Left lung (tissue), 10 donors: ENCODE data around the gene ZNF605. TPM values are rescaled to one million over a fixed set of nuclear protein-coding genes. Genes with fewer than 3 reads are reported as not detected.
"Not testable (repeated sequence)": the region's sequence is repeated elsewhere in the genome, so short reads cannot be mapped to it uniquely, and the experiment has no call there.

Experiments used
- ATAC-seq: fragments of 200-7000 bp; cut with Tn5 transposase; one replicate; pipeline ENCODE4 v1.9.1; 2020; ENCODE audit warnings: moderate library complexity
- DNase-seq, 4 donors: peaks; one replicate each; pipeline ENCODE4 v3.0.0-alpha.2; 2013 to 2020
- H3K27ac ChIP-seq, 2 donors: fragments of 200-600 bp; sonication (generic) in 1 of 2; one replicate each; pipeline versions ENCODE4 v1.5.0 to v1.8.0; 2020 to 2021
- H3K27me3 ChIP-seq, 2 donors: fragments of 200-600 bp; sonication (generic) in 1 of 2; one replicate each; pipeline versions ENCODE4 v1.5.0 to v1.8.0; 2020 to 2021
- H3K36me3 ChIP-seq, 2 donors: fragments of 200-600 bp; sonication (generic) in 1 of 2; one replicate each; pipeline versions ENCODE4 v1.5.0 to v1.8.0; 2020 to 2021
- H3K4me1 ChIP-seq, 2 donors: fragments of 200-600 bp; one replicate each; pipeline ENCODE4 v1.8.0; 2021
- H3K4me3 ChIP-seq, 2 donors: fragments of 200-600 bp; sonication (generic) in 1 of 2; one replicate each; pipeline versions ENCODE4 v1.5.0 to v1.8.0; 2020 to 2021; ENCODE audit warnings: mild to moderate bottlenecking in 1 of 2
- H3K9me3 ChIP-seq, 2 donors: fragments of 200-600 bp; sonication (generic) in 1 of 2; one replicate each; pipeline versions ENCODE4 v1.5.0 to v1.8.0; 2020 to 2021
- CTCF ChIP-seq, 2 donors: fragments of 200-600 bp; sonication (generic) in 1 of 2; IDR thresholded peaks; one replicate each; pipeline versions ENCODE4 v1.5.0 to v1.8.0; 2021; ENCODE audit warnings: antibody characterized with exemption in 2 of 2
- intact Hi-C, 2 donors: fragments of 100-400 bp; cut with DNase I; formaldehyde crosslinking; loops; one replicate each; pipeline versions ENCODE4 v1.11.2 to v1.14.2; 2022
- polyA plus RNA-seq, 6 donors: library from polyadenylated mRNA; unstranded; fragments of 120-200 nt; gene quantifications; one replicate each; pipeline ENCODE4 v1.2.1, GENCODE V29; 2013; ENCODE audit not compliant: insufficient read length in 6 of 6
- total RNA-seq, 2 donors: library from RNA; stranded (reverse); fragmentation: NEBNext Ultra II Directional; extraction: Animal tissue kit (Norgen Biotek cat#: 25700); gene quantifications; one replicate each; pipeline ENCODE4 v1.2.1, GENCODE V29; 2021
- donor health status: DM: no; HTN: yes; CAD: no.
- donor health status: DM: no; HTN: no; CAD: no.

ZNF605 gene
- total and polyA plus RNA-seq, 8 donors, result 14.7 to 28.7 (median 24.4) TPM

GRCh38 chr12:132922676-132923075 is 33.4 kb downstream of the ZNF605 start:
- Histone ChIP-seq H3K27ac (no peak overlapping the region), H3K4me3 (no peak overlapping the region), H3K36me3 (peaks cover 0 to 27% of the 10 kb centered on the region in 2 donors), H3K9me3 (peaks cover 34 to 100% of the 10 kb centered on the region in 2 donors), H3K4me1 (no peaks in the 10 kb centered on the region), H3K27me3 (no peaks in the 10 kb centered on the region)
- TF ChIP-seq CTCF (IDR thresholded peaks at IDR 0.05), result no peak
- no peak for DNase-seq
- intact Hi-C loops, result no loop called here
- ATAC-seq, result no peak

- Histone ChIP-seq H3K9me3 (peaks cover 34 to 100% of the 10 kb centered on the region in 2 donors), H3K4me1 (no peaks in the 10 kb centered on the region)
- TF ChIP-seq CTCF (IDR thresholded peaks at IDR 0.05), result no peak
These were observed 34.4 kb downstream of the ZNF605 start for GRCh38 chr12:132921685-132922084.

GRCh38 chr12:132918680-132919079 is 37.4 kb downstream of the ZNF605 start:
- Histone ChIP-seq H3K27me3 (no peaks in the 10 kb centered on the region), H3K36me3 (peaks cover 0 to 3% of the 10 kb centered on the region in 2 donors), H3K9me3 (peaks cover 9 to 100% of the 10 kb centered on the region in 2 donors), H3K27ac (no peak overlapping the region), H3K4me3 (no peak overlapping the region), H3K4me1 (no peaks in the 10 kb centered on the region)
- no peak for ATAC-seq
- DNase-seq, result no peak
- TF ChIP-seq CTCF (IDR thresholded peaks at IDR 0.05), result no peak
- intact Hi-C loops, result no loop called here

More at GRCh38 chr12:132921685-132922084, 34.4 kb downstream of the ZNF605 start:
- intact Hi-C loops, result no loop called here
- DNase-seq (no peak), ATAC-seq (no peak)
- H3K4me3 ChIP-seq, result no peak overlapping the region
- no peaks in the 10 kb centered on the region for H3K27me3 ChIP-seq
- peaks cover 0 to 17% of the 10 kb centered on the region in 2 donors for H3K36me3 ChIP-seq
- H3K27ac ChIP-seq, result no peak overlapping the region

GRCh38 chr12:132909030-132909368 is 47.1 kb downstream of the ZNF605 start:
- H3K4me1 ChIP-seq, result peaks cover 0 to 10% of the 10 kb centered on the region in 2 donors
- peak overlapping the region; percentile 61 to 75 for H3K27ac ChIP-seq
- peak overlapping the region; percentile 41 to 53 for H3K4me3 ChIP-seq
- intact Hi-C loops, result no loop called here
- ATAC-seq, result peak; percentile 2
- TF ChIP-seq CTCF (IDR thresholded peaks at IDR 0.05), result no peak
- peaks cover 10 to 54% of the 10 kb centered on the region in 2 donors for H3K27me3 ChIP-seq
- no peaks in the 10 kb centered on the region for H3K36me3 ChIP-seq
- no peak for DNase-seq
- H3K9me3 ChIP-seq, result peaks cover 0 to 64% of the 10 kb centered on the region in 2 donors

- peak overlapping the region; percentile 61 to 75 for H3K27ac ChIP-seq
- H3K4me1 ChIP-seq, result peaks cover 0 to 10% of the 10 kb centered on the region in 2 donors
- intact Hi-C loops, result no loop called here
- H3K36me3 ChIP-seq, result no peaks in the 10 kb centered on the region
- H3K9me3 ChIP-seq, result peaks cover 0 to 62% of the 10 kb centered on the region in 2 donors
- H3K4me3 ChIP-seq, result peak overlapping the region; percentile 41 to 53
- no peak for TF ChIP-seq CTCF (IDR thresholded peaks at IDR 0.05)
- peak; percentile 94 to 97 (median 95) for DNase-seq
- peaks cover 10 to 54% of the 10 kb centered on the region in 2 donors for H3K27me3 ChIP-seq
- ATAC-seq, result peak; percentile 96
These were observed 47.7 kb downstream of the ZNF605 start for GRCh38 chr12:132908145-132909029.

GRCh38 chr12:132907789-132908144 is 48.3 kb downstream of the ZNF605 start:
- intact Hi-C loops, DNase-seq, ATAC-seq, H3K36me3 ChIP-seq: not testable (repeated sequence)
- peak overlapping the region in 1 of 2 donors; percentile 53 for H3K4me3 ChIP-seq
- H3K27ac ChIP-seq, result peak overlapping the region; percentile 59 to 75
- peaks cover 0 to 59% of the 10 kb centered on the region in 2 donors for H3K9me3 ChIP-seq
- peaks cover 10 to 54% of the 10 kb centered on the region in 2 donors for H3K27me3 ChIP-seq
- peaks cover 0 to 10% of the 10 kb centered on the region in 2 donors for H3K4me1 ChIP-seq
